Measurements from ENCODE around the gene RBM34.

RBM34 gene

GRCh38 chr1:235136111-235136510, 24.9 kb downstream of the RBM34 start:
- Mint-ChIP-seq H3K27me3 (no peaks in the 10 kb centered on the region), H3K4me1 (ENCODE audit: low read depth) (peaks cover 13% of the 10 kb centered on the region), H3K4me3 (no peak overlapping the region), H3K27ac (peak overlapping the region; percentile 64), H3K9me3 (ENCODE audit: low read depth) (no peaks in the 10 kb centered on the region), H3K36me3 (peaks cover 14% of the 10 kb centered on the region)

- H3K36me3 Mint-ChIP-seq = peaks cover 16% of the 10 kb centered on the region
- no peaks in the 10 kb centered on the region for H3K27me3 Mint-ChIP-seq
- peak overlapping the region; percentile 75 for H3K27ac Mint-ChIP-seq
- peaks cover 13% of the 10 kb centered on the region for H3K4me1 Mint-ChIP-seq (ENCODE audit: low read depth)
- H3K4me3 Mint-ChIP-seq = no peak overlapping the region
- H3K9me3 Mint-ChIP-seq (ENCODE audit: low read depth) = no peaks in the 10 kb centered on the region
Measured at GRCh38 chr1:235134171-235134570, 26.9 kb downstream of the RBM34 start.

GRCh38 chr1:235133086-235133485, 28.0 kb downstream of the RBM34 start:
- no peaks in the 10 kb centered on the region for H3K9me3 Mint-ChIP-seq (ENCODE audit: low read depth)
- H3K27ac Mint-ChIP-seq = peak overlapping the region; percentile 4
- no peaks in the 10 kb centered on the region for H3K27me3 Mint-ChIP-seq
- H3K4me1 Mint-ChIP-seq (ENCODE audit: low read depth) = peaks cover 9% of the 10 kb centered on the region
- H3K4me3 Mint-ChIP-seq = no peak overlapping the region
- peaks cover 12% of the 10 kb centered on the region for H3K36me3 Mint-ChIP-seq

GRCh38 chr1:235131961-235132360, 29.1 kb downstream of the RBM34 start:
- peak overlapping the region; percentile 43 for H3K27ac Mint-ChIP-seq
- no peak overlapping the region for H3K4me3 Mint-ChIP-seq
- peaks cover 15% of the 10 kb centered on the region for H3K36me3 Mint-ChIP-seq

GRCh38 chr1:235130766-235131270, 30.2 kb downstream of the RBM34 start:
- Mint-ChIP-seq H3K9me3 (ENCODE audit: low read depth) (no peaks in the 10 kb centered on the region), H3K27me3 (no peaks in the 10 kb centered on the region), H3K36me3 (peaks cover 14% of the 10 kb centered on the region), H3K4me3 (no peak overlapping the region), H3K4me1 (ENCODE audit: low read depth) (peaks cover 23% of the 10 kb centered on the region), H3K27ac (peak overlapping the region; percentile 41)

More at GRCh38 chr1:235131961-235132360, 29.1 kb downstream of the RBM34 start:
- no peaks in the 10 kb centered on the region for H3K9me3 Mint-ChIP-seq (ENCODE audit: low read depth)
- H3K4me1 Mint-ChIP-seq (ENCODE audit: low read depth) = peaks cover 13% of the 10 kb centered on the region
- H3K27me3 Mint-ChIP-seq = no peaks in the 10 kb centered on the region

- H3K27me3 Mint-ChIP-seq = no peaks in the 10 kb centered on the region
- peak overlapping the region; percentile 59 for H3K4me3 Mint-ChIP-seq
- no peaks in the 10 kb centered on the region for H3K9me3 Mint-ChIP-seq (ENCODE audit: low read depth)
- H3K4me1 Mint-ChIP-seq (ENCODE audit: low read depth) = peaks cover 30% of the 10 kb centered on the region
- peaks cover 14% of the 10 kb centered on the region for H3K36me3 Mint-ChIP-seq
- peak overlapping the region; percentile 97 for H3K27ac Mint-ChIP-seq
Measured at GRCh38 chr1:235129774-235130570, 31.1 kb downstream of the RBM34 start.

- Mint-ChIP-seq H3K4me3 (peak within 1 kb of the TSS; percentile 98), H3K27me3 (no peaks in the 10 kb centered on the region), H3K27ac (peak within 1 kb of the TSS; percentile 97), H3K9me3 (ENCODE audit: low read depth) (no peaks in the 10 kb centered on the region), H3K36me3 (peaks cover 16% of the 10 kb centered on the region), H3K4me1 (ENCODE audit: low read depth) (peaks cover 41% of the 10 kb centered on the region)
Measured at GRCh38 chr1:235128456-235129328, 32.4 kb downstream of the RBM34 start, which contains the start of gene TOMM20. Gene TOMM20 (minus strand): TSS chr1:235128837. CDS start chr1:235128715, 122 bp downstream.

- H3K27ac Mint-ChIP-seq = peak overlapping the region; percentile 97
- H3K36me3 Mint-ChIP-seq = peaks cover 18% of the 10 kb centered on the region
- no peaks in the 10 kb centered on the region for H3K9me3 Mint-ChIP-seq (ENCODE audit: low read depth)
- H3K4me3 Mint-ChIP-seq = peak overlapping the region; percentile 98
- H3K27me3 Mint-ChIP-seq = no peaks in the 10 kb centered on the region
- peaks cover 48% of the 10 kb centered on the region for H3K4me1 Mint-ChIP-seq (ENCODE audit: low read depth)
Measured at GRCh38 chr1:235127732-235128455, 33.2 kb downstream of the RBM34 start.

- Mint-ChIP-seq H3K4me1 (ENCODE audit: low read depth) (peaks cover 54% of the 10 kb centered on the region), H3K4me3 (peak overlapping the region; percentile 98), H3K9me3 (ENCODE audit: low read depth) (no peaks in the 10 kb centered on the region), H3K27ac (peak overlapping the region; percentile 97), H3K27me3 (no peaks in the 10 kb centered on the region), H3K36me3 (peaks cover 22% of the 10 kb centered on the region)
Measured at GRCh38 chr1:235127203-235127602, 33.8 kb downstream of the RBM34 start.

- peak overlapping the region; percentile 89 for H3K27ac Mint-ChIP-seq
- no peaks in the 10 kb centered on the region for H3K27me3 Mint-ChIP-seq
- peaks cover 19% of the 10 kb centered on the region for H3K36me3 Mint-ChIP-seq
- H3K4me1 Mint-ChIP-seq (ENCODE audit: low read depth) = peaks cover 58% of the 10 kb centered on the region
- H3K9me3 Mint-ChIP-seq (ENCODE audit: low read depth) = no peaks in the 10 kb centered on the region
- H3K4me3 Mint-ChIP-seq = peak overlapping the region; percentile 80
Measured at GRCh38 chr1:235124665-235125064, 36.4 kb downstream of the RBM34 start.

- Mint-ChIP-seq H3K36me3 (peaks cover 19% of the 10 kb centered on the region), H3K9me3 (ENCODE audit: low read depth) (no peaks in the 10 kb centered on the region), H3K27me3 (no peaks in the 10 kb centered on the region), H3K4me1 (ENCODE audit: low read depth) (peaks cover 56% of the 10 kb centered on the region), H3K4me3 (peak overlapping the region; percentile 80), H3K27ac (peak overlapping the region; percentile 89)
Measured at GRCh38 chr1:235124111-235124510, 36.9 kb downstream of the RBM34 start.

GRCh38 chr1:235122348-235122747, 38.7 kb downstream of the RBM34 start:
- peaks cover 52% of the 10 kb centered on the region for H3K4me1 Mint-ChIP-seq (ENCODE audit: low read depth)
- peak overlapping the region; percentile 52 for H3K27ac Mint-ChIP-seq
- H3K27me3 Mint-ChIP-seq = no peaks in the 10 kb centered on the region
- H3K9me3 Mint-ChIP-seq (ENCODE audit: low read depth) = no peaks in the 10 kb centered on the region
- H3K36me3 Mint-ChIP-seq = peaks cover 17% of the 10 kb centered on the region
- peak overlapping the region; percentile 21 for H3K4me3 Mint-ChIP-seq

- Mint-ChIP-seq H3K27me3 (no peaks in the 10 kb centered on the region), H3K9me3 (ENCODE audit: low read depth) (no peaks in the 10 kb centered on the region), H3K36me3 (peaks cover 19% of the 10 kb centered on the region), H3K27ac (peak overlapping the region; percentile 34), H3K4me1 (ENCODE audit: low read depth) (peaks cover 6% of the 10 kb centered on the region), H3K4me3 (no peak overlapping the region)
Measured at GRCh38 chr1:235113183-235113917, 47.7 kb downstream of the RBM34 start.

Data from activated naive CD8-positive, alpha-beta T cell (primary cell).